ENCODE data around the gene DDX25.

DNA sequence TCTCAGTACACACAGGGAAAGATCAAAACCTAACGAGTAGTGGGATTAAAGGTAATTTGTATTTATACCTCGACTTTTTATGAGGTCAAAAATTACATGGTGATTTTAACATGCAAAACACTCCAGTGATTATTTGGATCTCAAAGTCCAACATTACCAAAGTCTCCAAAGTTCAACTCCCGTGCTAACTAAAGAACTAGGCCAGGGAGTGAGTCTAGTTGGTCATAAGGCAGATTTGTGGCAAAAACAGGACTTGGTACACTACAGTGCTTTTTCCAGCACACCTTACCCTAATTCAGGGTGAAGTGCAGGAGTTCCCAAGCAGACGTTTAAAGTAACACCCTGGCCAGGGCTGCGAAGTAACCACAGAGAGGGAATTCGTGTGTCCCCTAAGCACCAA, 2.4 kb upstream of the DDX25 start:
- TF ChIP-seq CREB1 (IDR thresholded peaks at IDR 0.05; ENCODE audit: low read depth) = no peak
- no peak for TF ChIP-seq EP300 (IDR thresholded peaks at IDR 0.05; ENCODE audit: borderline replicate concordance)
- TF ChIP-seq, protein P1, sequence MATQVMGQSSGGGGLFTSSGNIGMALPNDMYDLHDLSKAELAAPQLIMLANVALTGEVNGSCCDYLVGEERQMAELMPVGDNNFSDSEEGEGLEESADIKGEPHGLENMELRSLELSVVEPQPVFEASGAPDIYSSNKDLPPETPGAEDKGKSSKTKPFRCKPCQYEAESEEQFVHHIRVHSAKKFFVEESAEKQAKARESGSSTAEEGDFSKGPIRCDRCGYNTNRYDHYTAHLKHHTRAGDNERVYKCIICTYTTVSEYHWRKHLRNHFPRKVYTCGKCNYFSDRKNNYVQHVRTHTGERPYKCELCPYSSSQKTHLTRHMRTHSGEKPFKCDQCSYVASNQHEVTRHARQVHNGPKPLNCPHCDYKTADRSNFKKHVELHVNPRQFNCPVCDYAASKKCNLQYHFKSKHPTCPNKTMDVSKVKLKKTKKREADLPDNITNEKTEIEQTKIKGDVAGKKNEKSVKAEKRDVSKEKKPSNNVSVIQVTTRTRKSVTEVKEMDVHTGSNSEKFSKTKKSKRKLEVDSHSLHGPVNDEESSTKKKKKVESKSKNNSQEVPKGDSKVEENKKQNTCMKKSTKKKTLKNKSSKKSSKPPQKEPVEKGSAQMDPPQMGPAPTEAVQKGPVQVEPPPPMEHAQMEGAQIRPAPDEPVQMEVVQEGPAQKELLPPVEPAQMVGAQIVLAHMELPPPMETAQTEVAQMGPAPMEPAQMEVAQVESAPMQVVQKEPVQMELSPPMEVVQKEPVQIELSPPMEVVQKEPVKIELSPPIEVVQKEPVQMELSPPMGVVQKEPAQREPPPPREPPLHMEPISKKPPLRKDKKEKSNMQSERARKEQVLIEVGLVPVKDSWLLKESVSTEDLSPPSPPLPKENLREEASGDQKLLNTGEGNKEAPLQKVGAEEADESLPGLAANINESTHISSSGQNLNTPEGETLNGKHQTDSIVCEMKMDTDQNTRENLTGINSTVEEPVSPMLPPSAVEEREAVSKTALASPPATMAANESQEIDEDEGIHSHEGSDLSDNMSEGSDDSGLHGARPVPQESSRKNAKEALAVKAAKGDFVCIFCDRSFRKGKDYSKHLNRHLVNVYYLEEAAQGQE (IDR thresholded peaks at IDR 0.05; ENCODE audit: low read depth) = no peak
- TF ChIP-seq YY1 (IDR thresholded peaks at IDR 0.05; ENCODE audit: low read depth) = no peak
- no peak for TF ChIP-seq RAD21 (IDR thresholded peaks at IDR 0.05; ENCODE audit: low read depth)
- TF ChIP-seq, protein P2, sequence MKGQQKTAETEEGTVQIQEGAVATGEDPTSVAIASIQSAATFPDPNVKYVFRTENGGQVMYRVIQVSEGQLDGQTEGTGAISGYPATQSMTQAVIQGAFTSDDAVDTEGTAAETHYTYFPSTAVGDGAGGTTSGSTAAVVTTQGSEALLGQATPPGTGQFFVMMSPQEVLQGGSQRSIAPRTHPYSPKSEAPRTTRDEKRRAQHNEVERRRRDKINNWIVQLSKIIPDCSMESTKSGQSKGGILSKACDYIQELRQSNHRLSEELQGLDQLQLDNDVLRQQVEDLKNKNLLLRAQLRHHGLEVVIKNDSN (IDR thresholded peaks at IDR 0.05) = no peak
- TF ChIP-seq NFIC (IDR thresholded peaks at IDR 0.05) = no peak

All from Ishikawa (cell line).